Measurements from ENCODE around the gene EIF4G3.

DNA sequence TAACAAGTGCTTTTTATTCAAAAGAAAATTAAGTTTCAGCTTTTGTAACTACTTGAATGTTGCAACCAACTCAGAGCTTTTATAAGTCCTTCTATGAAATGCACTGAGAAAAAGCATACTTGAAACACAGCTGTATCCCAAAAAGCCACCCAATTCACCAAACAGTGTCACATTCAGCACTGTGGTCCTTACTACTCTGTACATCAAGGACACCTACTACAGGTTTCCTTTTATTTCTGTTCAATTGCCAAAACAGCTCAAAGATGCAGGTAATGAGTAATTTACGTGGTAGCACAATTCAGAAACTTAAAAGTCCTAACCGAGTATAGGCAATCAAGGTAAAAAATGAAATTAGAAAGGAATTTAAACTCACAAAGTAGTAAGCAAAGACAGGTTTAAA, 2.5 kb downstream of the EIF4G3 start:
- TF ChIP-seq CEBPB (IDR thresholded peaks at IDR 0.05; ENCODE audit: low read depth, low read length) (no peak), CTCF (IDR thresholded peaks at IDR 0.05; ENCODE audit: control extremely low read depth in 1 of 3, insufficient read depth in 1 of 3, low read depth in 1 of 3, low read length in 3 of 3) (no peak), MAX (IDR thresholded peaks at IDR 0.05) (no peak)
